CD4-positive, alpha-beta memory T cell (primary cell): ENCODE results near the gene DTNA. TPM values are rescaled to one million over a fixed set of nuclear protein-coding genes. Genes with fewer than 3 reads are reported as not detected.
"Not testable (repeated sequence)": the region's sequence is repeated elsewhere in the genome, so short reads cannot be mapped to it uniquely, and the experiment has no call there.

Experiments
- CTCF ChIA-PET: fragments of 350-600 bp; sonication (Branson Sonifier 250); formaldehyde crosslinking; loops from one replicate; lab custom pipeline; 2021; ENCODE audit warnings: inconsistent platforms; ENCODE audit not compliant: partially characterized antibody; lab: Charles Lee
- POLR2A ChIA-PET: fragments of 350-600 bp; sonication (Branson Sonifier 250); formaldehyde crosslinking; loops from one replicate; lab custom pipeline; 2021; ENCODE audit not compliant: partially characterized antibody; lab: Charles Lee
- DNase-seq, 5 donors: peaks; one replicate each; pipeline versions ENCODE4 v3.0.0 to v3.0.0-alpha.2; 2020 to 2022; ENCODE audit warnings: mixed read lengths in 1 of 5
- H3K27ac ChIP-seq: one replicate; pipeline ENCODE4 v1.7.0; 2013; ENCODE audit warnings: low read depth, low read length
- H3K27me3 ChIP-seq: 2 replicates; pipeline ENCODE4 v1.7.0; 2013; ENCODE audit warnings: mild to moderate bottlenecking, low read length, moderate library complexity; ENCODE audit not compliant: insufficient read depth
- H3K36me3 ChIP-seq: 2 replicates; pipeline ENCODE4 v1.7.0; 2013; ENCODE audit warnings: mild to moderate bottlenecking, low read length, moderate library complexity; ENCODE audit not compliant: insufficient read depth
- H3K4me1 ChIP-seq: 2 replicates; pipeline ENCODE4 v1.7.0; 2013; ENCODE audit warnings: mild to moderate bottlenecking, low read length, moderate library complexity; ENCODE audit not compliant: insufficient read depth
- H3K4me3 ChIP-seq, 2 donors: one replicate each; pipeline ENCODE4 v1.7.0; 2013; ENCODE audit warnings: low read length in 2 of 2, mild to moderate bottlenecking in 1 of 2
- H3K9me3 ChIP-seq, 2 donors: one replicate each; pipeline ENCODE4 v1.7.0; 2013; ENCODE audit warnings: low read length in 2 of 2, control low read depth in 1 of 2; ENCODE audit not compliant: control insufficient read depth in 1 of 2
- H3K27ac Mint-ChIP-seq, 7 donors: one replicate each; pipeline ENCODE4 v1.8.0; 2020 to 2021; ENCODE audit warnings: mixed read lengths in 7 of 7, mild to moderate bottlenecking in 6 of 7, inconsistent platforms in 3 of 7, moderate library complexity in 3 of 7
- H3K27me3 Mint-ChIP-seq, 2 donors: one replicate each; pipeline ENCODE4 v1.8.0; 2020 to 2021; ENCODE audit warnings: mixed read lengths in 2 of 2
- H3K36me3 Mint-ChIP-seq, 2 donors: one replicate each; pipeline ENCODE4 v1.8.0; 2020 to 2021; ENCODE audit warnings: mixed read lengths in 2 of 2, inconsistent platforms in 1 of 2, mild to moderate bottlenecking in 1 of 2
- H3K4me1 Mint-ChIP-seq, 4 donors: one replicate each; pipeline ENCODE4 v1.8.0; 2020 to 2021; ENCODE audit warnings: mixed read lengths in 4 of 4, mild to moderate bottlenecking in 1 of 4
- H3K4me3 Mint-ChIP-seq, 8 donors: one replicate each; pipeline ENCODE4 v1.8.0; 2020 to 2021; ENCODE audit warnings: mixed read lengths in 8 of 8, mild to moderate bottlenecking in 7 of 8, moderate library complexity in 6 of 8, inconsistent platforms in 3 of 8
- H3K9me3 Mint-ChIP-seq, 8 donors: one replicate each; pipeline ENCODE4 v1.8.0; 2020 to 2021; ENCODE audit warnings: mixed read lengths in 8 of 8, mild to moderate bottlenecking in 5 of 8, inconsistent platforms in 3 of 8, moderate library complexity in 1 of 8
- intact Hi-C: fragments of 100-400 bp; cut with micrococcal nuclease; formaldehyde crosslinking; loops from one replicate; pipeline ENCODE4 v1.15.1; 2023
- polyA plus RNA-seq, 2 donors: library from polyadenylated mRNA; unstranded; fragments of 300-500 nt; fragmentation: Illumina TruSeq; gene quantifications; one replicate each; pipeline ENCODE4 v1.2.3, GENCODE V29; 2021
- total RNA-seq, 2 experiments: library from RNA; stranded (reverse); gene quantifications; one replicate each; pipeline ENCODE4 v1.2.3, GENCODE V29; 2021

The DTNA gene
- total and polyA plus RNA-seq, 4 experiments from 2014 or later, result 0.58 TPM; not detected in 3

DNA sequence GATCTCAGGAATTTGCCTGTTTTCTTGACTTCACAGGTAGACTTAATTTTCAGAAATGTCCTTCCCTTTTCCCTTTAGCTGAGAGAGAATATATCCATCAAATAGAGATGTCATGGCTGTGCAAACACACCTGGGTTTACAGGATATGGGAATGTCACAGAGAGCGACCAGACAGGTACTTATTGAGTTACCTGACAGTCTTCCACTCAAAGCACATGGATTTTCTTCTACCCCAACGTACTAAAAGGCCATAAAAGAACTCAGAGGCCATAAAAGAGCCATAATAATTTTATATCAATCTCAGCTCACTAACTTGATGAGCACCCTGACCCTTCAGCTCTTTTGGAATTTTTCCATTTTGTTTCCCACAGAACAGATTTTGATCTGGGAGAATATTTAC lies 5.3 kb upstream of the DTNA start:
- no peak overlapping the region for H3K27ac Mint-ChIP-seq
- H3K4me1 Mint-ChIP-seq, result no peaks in the 10 kb centered on the region
- CTCF ChIA-PET, result no interaction called here

DNA sequence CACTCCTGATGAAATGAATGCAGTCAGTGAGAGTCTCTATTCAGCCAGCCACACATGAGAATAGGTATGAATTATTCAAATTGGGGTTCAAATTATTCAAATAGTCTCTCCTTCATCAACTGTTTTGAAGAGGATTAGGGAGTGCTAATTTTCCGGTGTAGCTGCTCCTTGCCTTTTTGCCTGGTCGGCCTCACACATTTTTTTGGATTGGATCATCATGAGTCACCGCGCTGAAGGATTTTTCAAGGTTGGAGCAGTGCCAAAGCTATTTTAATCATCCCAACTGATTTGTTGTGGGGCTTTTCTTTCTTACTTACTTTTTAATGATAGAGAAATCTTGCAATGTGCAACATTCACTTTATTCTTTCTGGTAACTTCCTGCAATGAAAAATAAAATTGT lies 2.4 kb upstream of the DTNA start:
- Histone ChIP-seq H3K9me3 (no peaks in the 10 kb centered on the region), H3K4me3 (no peak overlapping the region), H3K36me3 (no peaks in the 10 kb centered on the region), H3K27ac (no peak overlapping the region), H3K27me3 (no peaks in the 10 kb centered on the region), H3K4me1 (no peaks in the 10 kb centered on the region)
- intact Hi-C loops, result no loop called here
- H3K27ac Mint-ChIP-seq, result no peak overlapping the region
- POLR2A ChIA-PET, result no interaction called here
- peaks cover 2 to 3% of the 10 kb centered on the region in 2 donors for H3K27me3 Mint-ChIP-seq
- H3K9me3 Mint-ChIP-seq, result peaks cover 0 to 3% (median 0%) of the 10 kb centered on the region in 8 donors
- CTCF ChIA-PET, result no interaction called here
- H3K4me3 Mint-ChIP-seq, result no peak overlapping the region
- no peak for DNase-seq
- H3K36me3 Mint-ChIP-seq, result no peaks in the 10 kb centered on the region
- H3K4me1 Mint-ChIP-seq, result no peaks in the 10 kb centered on the region

More for the DNA sequence above, 5.3 kb upstream of the DTNA start:
- POLR2A ChIA-PET, result no interaction called here
- Mint-ChIP-seq H3K36me3 (no peaks in the 10 kb centered on the region), H3K27me3 (peaks cover 0 to 3% of the 10 kb centered on the region in 2 donors), H3K4me3 (no peak overlapping the region), H3K9me3 (no peaks in the 10 kb centered on the region)
- Histone ChIP-seq H3K36me3 (no peaks in the 10 kb centered on the region), H3K4me3 (no peak overlapping the region), H3K4me1 (no peaks in the 10 kb centered on the region), H3K27me3 (no peaks in the 10 kb centered on the region), H3K9me3 (no peaks in the 10 kb centered on the region), H3K27ac (no peak overlapping the region)
- no peak for DNase-seq
- intact Hi-C loops, result no loop called here

DNA sequence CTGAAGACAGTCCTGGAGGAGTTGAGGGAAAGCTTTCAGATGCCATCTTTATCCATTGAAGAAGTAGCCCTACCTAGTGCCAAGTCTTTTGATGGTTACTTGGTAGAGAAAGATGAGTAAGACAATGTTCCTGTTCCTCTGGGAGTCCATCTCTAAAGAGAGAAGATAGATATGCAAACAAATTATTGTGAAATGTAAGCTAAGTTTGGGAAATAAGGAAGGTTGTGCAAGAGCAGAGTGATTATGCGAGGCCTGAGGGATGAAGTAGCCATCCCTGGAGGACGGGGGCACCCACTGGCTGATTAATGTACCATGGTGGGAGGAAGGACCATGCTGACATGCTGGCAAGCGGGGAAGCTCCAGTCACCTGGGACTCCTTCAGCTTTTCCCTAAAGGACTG lies 994 bp upstream of the DTNA start:
- Mint-ChIP-seq H3K27me3 (peaks cover 2 to 3% of the 10 kb centered on the region in 2 donors), H3K4me3 (no peak overlapping the region), H3K9me3 (peaks cover 0 to 3% (median 0%) of the 10 kb centered on the region in 8 donors), H3K4me1 (no peaks in the 10 kb centered on the region), H3K36me3 (no peaks in the 10 kb centered on the region), H3K27ac (no peak overlapping the region)
- ChIA-PET POLR2A (no interaction called here), CTCF (no interaction called here)
- Histone ChIP-seq H3K4me1 (no peaks in the 10 kb centered on the region), H3K27me3 (no peaks in the 10 kb centered on the region), H3K27ac (no peak overlapping the region), H3K36me3 (no peaks in the 10 kb centered on the region), H3K9me3 (no peaks in the 10 kb centered on the region), H3K4me3 (no peak overlapping the region)
- DNase-seq, result no peak
- intact Hi-C loops, result no loop called here

DNA sequence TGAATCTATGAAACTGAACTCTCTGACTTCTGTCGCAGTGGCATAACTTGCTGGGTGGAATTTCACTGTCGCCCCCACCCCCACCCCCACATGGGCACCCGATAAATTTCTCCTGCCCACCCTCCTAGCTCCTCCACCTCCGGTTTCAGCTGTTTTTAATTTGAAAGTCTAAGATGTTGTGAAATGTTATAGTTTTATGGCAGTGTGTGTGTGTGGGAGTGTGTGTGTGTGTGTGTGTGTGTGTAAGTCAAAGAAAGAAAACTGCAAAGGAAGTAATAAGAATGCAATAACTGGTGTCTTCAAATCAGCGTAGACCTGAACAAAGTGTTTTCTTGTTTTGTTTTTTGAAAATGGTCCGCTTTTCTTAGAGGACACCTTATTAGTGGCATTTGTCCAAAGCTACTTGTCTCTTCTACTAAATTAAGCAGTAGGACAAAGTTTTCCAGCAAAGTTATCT lies 388 bp downstream of the DTNA start:
- H3K27me3 ChIP-seq, result no peaks in the 10 kb centered on the region
- CTCF ChIA-PET, result no interaction called here
- Mint-ChIP-seq H3K9me3 (peaks cover 0 to 3% (median 0%) of the 10 kb centered on the region in 8 donors), H3K27ac (no peak overlapping the region), H3K36me3 (no peaks in the 10 kb centered on the region), H3K4me3 (no peak overlapping the region), H3K27me3 (peaks cover 2 to 3% of the 10 kb centered on the region in 2 donors), H3K4me1 (no peaks in the 10 kb centered on the region)
- no peak overlapping the region for H3K27ac ChIP-seq
- POLR2A ChIA-PET, result no interaction called here
- no peaks in the 10 kb centered on the region for H3K4me1 ChIP-seq
- intact Hi-C loops, result no loop called here
- DNase-seq, result no peak
- no peaks in the 10 kb centered on the region for H3K9me3 ChIP-seq
- no peak overlapping the region for H3K4me3 ChIP-seq
- H3K36me3 ChIP-seq, result no peaks in the 10 kb centered on the region

DNA sequence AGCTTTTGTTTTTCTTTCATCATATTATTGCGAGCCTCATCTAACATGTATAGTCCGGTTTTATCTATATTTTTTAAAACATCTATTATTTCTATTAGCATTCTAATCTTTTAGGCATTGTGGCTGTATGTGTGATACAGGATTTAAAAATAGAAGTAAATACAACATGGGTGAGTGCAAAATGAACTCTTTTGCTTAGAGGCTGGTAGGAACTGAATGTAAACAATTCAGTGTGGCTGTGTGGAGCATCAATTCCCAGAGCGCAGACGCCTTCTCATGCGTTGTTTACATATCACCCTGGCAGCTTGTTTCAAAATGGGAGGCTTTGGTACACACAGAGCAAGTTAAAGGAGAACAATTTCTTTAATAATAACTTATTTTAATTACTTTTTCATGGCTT lies 836 bp downstream of the DTNA start:
- Histone ChIP-seq H3K27ac (no peak overlapping the region), H3K27me3 (no peaks in the 10 kb centered on the region), H3K4me1 (no peaks in the 10 kb centered on the region), H3K9me3 (no peaks in the 10 kb centered on the region), H3K36me3 (no peaks in the 10 kb centered on the region), H3K4me3 (no peak overlapping the region)
- intact Hi-C loops, result no loop called here
- no peaks in the 10 kb centered on the region for H3K36me3 Mint-ChIP-seq
- H3K9me3 Mint-ChIP-seq, result peaks cover 0 to 3% (median 0%) of the 10 kb centered on the region in 8 donors
- CTCF ChIA-PET, result no interaction called here
- POLR2A ChIA-PET, result no interaction called here
- DNase-seq, result no peak
- peaks cover 2 to 4% of the 10 kb centered on the region in 2 donors for H3K27me3 Mint-ChIP-seq
- no peaks in the 10 kb centered on the region for H3K4me1 Mint-ChIP-seq
- H3K4me3 Mint-ChIP-seq, result no peak overlapping the region
- no peak overlapping the region for H3K27ac Mint-ChIP-seq

DNA sequence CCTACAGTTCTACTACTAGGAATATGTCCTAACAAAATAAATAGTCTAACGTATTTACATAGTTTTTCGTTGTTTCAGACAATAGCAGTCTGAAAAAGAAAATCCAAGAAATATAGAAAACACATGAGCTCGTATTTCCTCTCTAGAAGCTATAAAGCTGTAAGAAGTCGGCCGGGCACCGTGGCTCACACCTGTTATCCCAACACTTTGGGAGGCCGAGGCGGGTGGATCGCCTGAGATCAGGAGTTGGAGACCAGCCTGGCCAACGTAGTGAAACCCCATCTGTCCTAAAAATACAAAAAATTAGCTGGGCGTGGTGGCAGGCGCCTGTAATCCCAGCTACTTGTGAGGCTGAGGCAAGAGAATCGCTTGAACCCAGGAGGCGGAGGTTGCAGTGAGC lies 6.0 kb downstream of the DTNA start:
- H3K27ac ChIP-seq, H3K9me3 Mint-ChIP-seq, H3K36me3 ChIP-seq, H3K4me3 ChIP-seq, CTCF ChIA-PET, H3K27me3 ChIP-seq, H3K36me3 Mint-ChIP-seq, H3K4me3 Mint-ChIP-seq, DNase-seq, POLR2A ChIA-PET, intact Hi-C loops, H3K27ac Mint-ChIP-seq, H3K9me3 ChIP-seq, H3K27me3 Mint-ChIP-seq, H3K4me1 Mint-ChIP-seq, H3K4me1 ChIP-seq: not testable (repeated sequence)

DNA sequence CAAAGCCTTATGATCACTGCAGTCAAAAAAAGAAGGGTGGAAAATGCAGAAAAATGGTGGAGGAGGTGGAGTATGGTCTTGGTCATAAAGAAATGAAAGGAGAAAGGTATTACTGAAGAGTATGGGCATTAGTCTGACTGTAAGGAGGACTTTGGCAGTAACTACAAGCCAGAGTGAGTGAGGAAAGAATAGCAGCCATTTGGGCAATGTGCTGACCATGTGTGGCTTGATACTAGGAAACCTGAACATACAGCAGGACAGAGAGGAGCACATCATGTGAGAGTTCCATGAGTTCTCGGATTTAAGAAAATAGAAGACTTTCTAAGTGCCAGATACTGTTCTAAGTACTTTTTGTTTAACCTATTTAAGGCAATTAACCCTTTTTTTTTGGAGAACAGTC lies 8.5 kb downstream of the DTNA start:
- H3K36me3 Mint-ChIP-seq, result no peaks in the 10 kb centered on the region
- H3K9me3 Mint-ChIP-seq, result peaks cover 0 to 3% (median 0%) of the 10 kb centered on the region in 8 donors

DNA sequence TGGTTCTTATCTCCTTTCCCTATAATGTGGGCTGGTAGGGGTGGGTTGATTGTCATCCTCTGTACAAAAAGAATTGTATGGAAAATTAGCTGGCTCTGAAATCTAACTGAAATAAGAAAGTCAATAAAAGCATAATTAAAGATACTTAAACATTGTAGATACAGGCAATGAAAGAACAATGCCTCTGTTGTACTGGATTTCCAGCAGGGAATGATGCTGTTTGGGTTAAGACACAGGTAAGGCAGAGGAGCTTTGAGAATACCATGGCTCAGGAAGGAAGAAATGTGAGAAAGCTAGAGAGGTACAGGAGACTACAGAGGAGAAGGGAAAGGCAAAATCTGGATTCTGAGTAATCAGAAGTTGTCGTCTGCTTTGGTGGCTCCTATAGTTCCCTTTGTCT lies 10.1 kb downstream of the DTNA start:
- Mint-ChIP-seq H3K27ac (no peak overlapping the region), H3K9me3 (peaks cover 0 to 4% (median 2%) of the 10 kb centered on the region in 8 donors), H3K4me3 (no peak overlapping the region), H3K27me3 (peaks cover 1 to 4% of the 10 kb centered on the region in 2 donors), H3K4me1 (no peaks in the 10 kb centered on the region), H3K36me3 (no peaks in the 10 kb centered on the region)
- ChIA-PET CTCF (no interaction called here), POLR2A (no interaction called here)
- Histone ChIP-seq H3K27me3 (no peaks in the 10 kb centered on the region), H3K9me3 (no peaks in the 10 kb centered on the region), H3K4me3 (no peak overlapping the region), H3K27ac (no peak overlapping the region), H3K4me1 (no peaks in the 10 kb centered on the region), H3K36me3 (no peaks in the 10 kb centered on the region)
- no peak for DNase-seq
- intact Hi-C loops, result no loop called here

More for the DNA sequence above, 8.5 kb downstream of the DTNA start:
- Histone ChIP-seq H3K9me3 (no peaks in the 10 kb centered on the region), H3K4me1 (no peaks in the 10 kb centered on the region), H3K4me3 (no peak overlapping the region), H3K27me3 (no peaks in the 10 kb centered on the region), H3K27ac (no peak overlapping the region), H3K36me3 (no peaks in the 10 kb centered on the region)
- intact Hi-C loops, result no loop called here
- peaks cover 1 to 4% of the 10 kb centered on the region in 2 donors for H3K27me3 Mint-ChIP-seq
- no peak overlapping the region for H3K27ac Mint-ChIP-seq
- POLR2A ChIA-PET, result no interaction called here
- no peak for DNase-seq
- CTCF ChIA-PET, result no interaction called here
- H3K4me3 Mint-ChIP-seq, result no peak overlapping the region
- no peaks in the 10 kb centered on the region for H3K4me1 Mint-ChIP-seq
